HG02973 (cell line): ENCODE results near the gene RFX4.
A peak's percentile ranks its signal among the peaks of the same experiment; 100 is the strongest.

Experiments
- ATAC-seq: cut with Tn5 transposase; IDR thresholded peaks from one replicate; pipeline ENCODE4 v1.9.1; 2021; ENCODE audit warnings: moderate library complexity; ENCODE audit not compliant: unreplicated experiment

RFX4 gene

DNA sequence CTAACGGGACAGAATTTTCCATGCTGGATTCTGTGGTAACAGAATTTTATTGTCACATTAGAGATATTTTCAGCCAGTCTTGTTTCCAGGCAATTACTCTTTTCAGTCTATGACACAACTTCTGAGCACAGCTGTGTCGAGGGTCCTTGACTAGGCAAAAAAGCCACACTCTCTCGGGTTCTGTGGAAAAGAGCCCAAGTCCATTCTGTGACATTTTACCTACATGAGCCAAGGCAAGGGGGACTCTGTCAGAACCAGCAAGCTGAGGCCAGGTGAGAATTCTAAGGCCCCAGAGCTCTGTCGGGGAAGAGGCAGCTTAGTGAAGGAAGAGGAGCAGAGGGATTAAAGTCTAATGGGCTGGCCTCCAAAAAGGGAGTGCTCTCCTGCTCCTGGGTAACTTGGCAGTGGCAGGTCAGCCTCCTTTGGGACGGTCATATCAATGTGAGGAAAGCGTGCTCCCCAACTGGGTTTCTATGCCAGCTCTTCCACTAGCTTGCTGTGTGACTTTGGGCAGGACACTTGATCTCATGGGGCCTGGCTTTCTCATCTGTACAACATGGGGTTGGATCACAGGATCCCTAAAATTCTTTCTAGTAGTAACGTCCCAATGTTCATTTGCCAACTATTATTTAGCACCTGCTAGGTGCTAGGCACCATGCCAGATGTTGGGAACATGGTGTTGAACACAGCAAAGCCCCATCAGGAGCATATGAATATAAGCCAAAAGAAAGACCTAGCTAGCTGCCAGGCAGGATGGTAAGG, 175.7 kb downstream of the RFX4 start:
- ATAC-seq: no peak

DNA sequence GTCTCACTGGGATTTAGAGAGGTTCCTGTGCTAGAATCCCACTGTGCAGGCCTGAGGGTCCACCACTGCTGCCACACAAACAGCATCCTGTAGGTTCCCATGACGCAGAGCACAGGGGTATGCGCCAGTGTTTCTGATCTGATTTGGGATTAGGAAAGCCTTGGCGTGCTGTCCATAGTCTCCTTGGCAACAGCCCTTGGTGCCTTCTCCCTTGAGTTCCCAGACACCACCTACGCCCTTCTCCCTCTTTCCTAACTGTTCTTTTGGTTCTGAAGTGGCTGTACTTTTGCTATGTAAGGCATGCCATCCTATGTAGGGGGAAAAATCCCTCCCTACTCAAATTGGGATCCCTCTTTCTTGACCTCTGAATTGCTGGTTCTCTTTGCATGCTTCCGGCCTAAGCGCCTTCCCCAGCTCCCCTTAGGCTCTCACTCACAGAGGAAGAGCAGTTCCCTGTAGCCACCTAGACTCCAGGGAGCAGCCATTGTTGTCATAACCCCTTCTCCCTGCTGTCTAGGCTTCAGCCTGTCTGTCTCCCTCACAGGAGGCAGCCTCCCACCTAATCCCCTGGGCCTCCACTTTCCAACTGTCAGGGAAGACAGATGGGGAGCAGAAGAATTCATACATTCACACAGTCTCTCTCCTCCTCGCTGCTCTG, 176.9 kb downstream of the RFX4 start:
- ATAC-seq: peak; percentile 18

DNA sequence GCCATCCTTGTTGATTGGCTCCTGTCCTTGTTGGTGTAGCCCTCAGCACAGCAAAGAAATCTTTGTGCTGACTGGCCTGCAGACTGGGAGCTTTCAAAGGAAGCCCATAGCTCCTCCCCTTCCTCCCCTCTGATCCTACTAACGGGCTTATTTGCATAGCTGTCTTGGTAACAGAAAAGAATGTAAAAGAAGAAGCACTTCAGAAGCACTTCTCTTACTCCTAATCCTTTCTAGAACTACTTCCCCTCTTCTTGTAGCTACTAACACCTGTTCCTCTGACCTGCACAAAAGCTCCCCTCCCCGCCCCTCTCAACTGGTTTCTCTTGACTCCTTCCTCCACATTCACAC, 177.4 kb downstream of the RFX4 start:
- ATAC-seq: peak; percentile 99

DNA sequence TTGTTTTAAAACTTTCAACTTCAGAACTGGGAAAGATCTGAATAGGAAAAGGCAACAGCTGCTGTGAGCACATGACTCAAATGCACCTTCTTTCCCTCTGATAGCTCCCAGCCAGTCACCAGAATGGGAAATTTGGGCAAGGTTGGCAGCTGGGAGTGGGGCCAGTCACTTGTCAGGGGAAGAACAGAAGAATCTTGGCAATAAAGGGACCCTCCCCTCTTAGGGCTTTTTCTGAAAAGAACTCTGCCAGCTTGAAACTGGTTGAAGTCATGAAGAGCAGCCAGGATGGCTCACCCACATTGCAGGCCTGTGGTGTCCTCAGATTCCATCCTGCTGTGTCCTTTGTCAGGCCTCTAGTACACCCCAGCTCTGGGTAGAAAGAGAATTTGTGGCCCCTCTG, 181.4 kb downstream of the RFX4 start:
- ATAC-seq: no peak

DNA sequence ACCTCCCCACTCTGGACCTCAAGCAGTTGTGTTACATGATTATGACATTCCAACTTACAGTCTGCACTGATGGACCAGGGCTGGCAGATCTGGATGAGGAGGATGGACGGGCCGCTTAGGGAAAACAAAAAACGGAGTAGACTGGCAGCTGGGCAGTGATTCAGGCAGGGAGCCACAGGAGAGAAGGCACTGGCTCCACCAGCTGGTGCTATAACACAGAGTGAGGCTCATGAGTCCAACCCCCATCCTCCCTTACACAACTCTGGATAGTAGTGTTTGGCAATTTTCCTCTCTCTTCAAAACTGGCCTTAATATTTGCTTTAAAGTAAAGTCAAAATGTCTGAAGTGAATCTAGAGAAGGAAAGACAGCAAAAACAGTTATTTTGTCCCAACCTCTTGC, 181.9 kb downstream of the RFX4 start:
- ATAC-seq: no peak

GRCh38 chr12:106766393-106766826, 183.6 kb downstream of the RFX4 start:
- no peak for ATAC-seq

DNA sequence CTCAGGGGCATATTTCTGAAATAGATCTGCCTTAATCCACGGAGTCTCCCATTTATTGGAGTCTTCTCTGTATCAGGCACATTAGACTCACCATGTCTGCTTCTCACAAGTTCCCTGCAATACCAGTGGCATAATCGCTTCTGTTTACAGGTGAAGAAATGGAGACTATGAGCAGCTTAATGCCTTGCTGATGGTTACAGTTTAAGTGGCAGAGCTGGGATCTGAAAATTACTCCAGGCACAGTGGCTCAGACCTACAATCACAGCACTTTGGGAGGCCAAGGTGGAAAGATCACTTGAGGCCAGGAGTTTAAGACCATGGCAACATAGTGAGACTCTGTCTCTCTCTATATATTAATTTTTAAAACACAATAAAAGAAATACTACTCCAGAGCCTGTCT, 184.4 kb downstream of the RFX4 start:
- no peak for ATAC-seq

DNA sequence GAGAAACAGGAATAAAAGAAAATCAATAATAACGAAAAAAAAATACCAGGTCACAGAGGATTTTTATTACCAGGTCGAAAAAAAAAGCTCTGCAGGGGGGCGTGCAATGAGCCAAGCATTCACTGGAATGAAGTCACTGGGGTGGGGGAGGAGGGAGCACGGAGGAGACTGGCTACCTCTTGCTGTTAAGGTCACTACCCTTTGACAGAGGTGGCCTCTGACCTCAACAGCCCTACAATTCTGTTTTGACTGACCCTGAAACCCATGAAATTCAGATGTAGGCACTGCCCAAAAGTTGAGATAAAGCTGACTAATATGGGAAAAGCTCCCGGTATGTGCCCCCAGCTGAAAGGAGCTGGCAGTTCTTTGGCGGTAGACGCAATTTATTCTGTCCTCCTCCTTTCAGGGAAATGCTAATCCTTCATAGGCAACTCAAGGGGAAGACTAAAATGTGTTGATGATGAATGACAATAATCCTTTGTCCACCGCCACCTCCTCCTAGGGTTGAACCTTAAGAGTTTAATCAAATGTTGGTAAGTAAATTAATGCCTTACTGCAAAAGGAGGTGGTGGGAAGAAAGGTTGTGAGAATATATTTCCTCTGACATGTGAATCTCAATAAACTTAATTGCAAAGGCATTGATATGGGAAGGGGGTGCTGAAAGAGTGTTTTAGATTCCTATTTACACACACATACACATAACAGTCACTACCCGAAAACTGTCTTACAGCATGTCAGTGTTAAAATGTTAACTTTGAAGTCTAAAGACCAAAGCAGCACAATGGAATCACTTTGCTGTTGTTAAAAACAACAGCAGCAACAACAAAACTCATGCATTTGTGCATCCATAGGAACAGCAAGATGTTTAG, 185.4 kb downstream of the RFX4 start:
- ATAC-seq: no peak

GRCh38 chr12:106769078-106769477, 186.3 kb downstream of the RFX4 start:
- no peak for ATAC-seq

DNA sequence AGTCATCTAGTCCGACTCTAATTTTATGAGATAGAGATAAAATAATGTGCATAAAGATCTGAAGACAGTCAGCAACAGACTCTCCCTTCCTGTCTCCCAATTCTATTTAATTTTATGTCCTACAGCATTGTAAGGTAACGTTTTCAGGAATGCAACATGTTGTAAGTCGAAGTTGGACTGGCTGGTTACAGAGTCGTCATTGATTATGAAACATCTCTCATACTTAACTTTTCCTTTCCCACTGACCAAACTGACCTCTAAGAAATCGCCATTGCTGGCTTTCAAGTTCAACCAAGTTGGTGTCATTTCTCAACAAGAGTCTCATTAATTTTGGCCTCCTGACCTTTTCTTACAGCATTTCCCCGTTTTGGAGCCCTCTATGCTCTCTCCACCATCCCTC, 186.7 kb downstream of the RFX4 start:
- ATAC-seq: no peak

DNA sequence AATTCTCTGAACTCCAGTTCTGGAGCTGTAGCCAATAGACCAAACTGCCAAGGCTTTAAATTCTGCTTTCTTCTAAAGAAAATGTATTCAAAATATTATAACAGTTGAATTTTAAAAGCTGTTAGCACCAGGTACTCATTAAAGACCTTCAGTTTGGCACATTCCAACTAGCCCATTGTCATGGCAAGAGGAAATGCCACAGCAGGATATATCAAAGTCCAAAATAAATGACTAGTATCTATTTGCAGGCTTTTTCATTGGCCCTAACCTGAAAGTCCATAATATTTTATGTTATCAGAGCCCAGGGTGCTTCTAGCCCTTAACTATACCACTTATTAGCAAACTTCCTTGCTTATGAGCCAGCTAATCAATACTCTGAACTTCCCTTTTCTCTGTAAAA, 188.6 kb downstream of the RFX4 start:
- no peak for ATAC-seq

DNA sequence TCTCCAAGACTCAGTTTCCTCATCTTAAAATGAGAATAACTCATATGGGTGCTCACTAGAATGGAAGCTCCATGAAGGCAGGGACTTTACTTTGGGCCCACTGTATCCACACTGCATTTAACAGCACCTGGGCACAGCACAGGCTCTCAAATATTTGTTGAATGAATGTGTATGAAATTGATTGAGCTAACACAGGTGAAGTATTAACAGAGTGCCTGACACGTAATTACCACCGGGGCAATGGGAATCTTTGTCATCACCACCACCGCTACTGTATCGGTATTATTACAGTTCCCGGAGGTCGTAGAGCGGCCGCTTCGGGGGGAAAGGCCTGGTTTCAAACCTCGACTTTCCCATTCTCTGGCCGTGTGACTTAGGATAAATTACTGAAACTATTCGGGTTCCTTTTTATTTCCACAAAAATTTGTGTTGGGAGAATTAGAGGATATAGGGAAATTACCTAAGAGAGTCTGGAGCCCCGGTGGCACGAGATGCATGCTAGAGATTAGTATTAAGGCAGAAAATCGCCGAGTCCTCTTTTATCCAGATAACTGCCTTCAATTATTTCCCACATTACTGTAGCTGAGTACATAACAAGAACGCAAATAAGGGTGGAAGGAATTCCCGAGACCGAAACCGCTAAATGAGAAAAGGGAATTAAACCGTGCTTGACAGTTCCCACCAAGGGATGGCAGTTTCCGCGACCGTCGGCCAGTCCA, 190.6 kb downstream of the RFX4 start:
- peak; percentile 1 for ATAC-seq

- ATAC-seq: peak; percentile 82
Measured at GRCh38 chr12:106774005-106774807, 191.4 kb downstream of the RFX4 start, which contains the start of gene RIC8B. Gene RIC8B (plus strand): TSS chr12:106774682. CDS start chr12:106774746, 64 bp downstream.

DNA sequence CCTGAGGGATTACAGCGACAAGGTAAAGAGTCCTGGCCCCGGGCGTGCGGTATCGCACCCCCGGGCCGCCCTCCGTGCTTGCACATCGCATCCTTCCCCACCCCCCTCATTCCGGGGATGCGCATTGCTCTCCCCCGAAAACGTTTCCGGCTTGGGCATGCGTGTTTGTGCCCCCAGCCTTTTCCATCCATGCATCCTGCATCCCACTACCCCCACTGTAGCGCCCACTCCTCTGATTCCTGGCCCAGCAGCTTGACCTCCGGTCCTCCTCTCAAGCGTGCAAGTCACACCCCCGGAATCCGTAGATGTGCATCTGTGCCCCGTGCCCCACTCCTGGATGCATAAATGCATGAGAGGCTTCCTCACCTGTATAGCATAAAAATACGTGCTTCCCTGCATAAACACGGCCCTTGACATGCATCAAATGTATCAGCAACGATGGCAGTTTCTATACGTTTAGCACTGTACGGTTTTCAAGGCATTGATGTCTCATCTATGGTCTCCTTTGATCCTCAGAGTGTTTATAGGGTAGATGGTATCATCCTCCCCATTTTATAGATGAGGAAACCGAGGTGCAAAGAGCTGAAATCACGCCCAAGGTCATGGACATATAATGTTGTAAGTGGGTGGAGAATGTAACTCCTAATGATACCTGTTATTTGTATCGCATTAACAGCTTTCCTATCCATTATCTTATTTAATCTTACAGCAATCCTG, 192.2 kb downstream of the RFX4 start:
- peak; percentile 5 for ATAC-seq

DNA sequence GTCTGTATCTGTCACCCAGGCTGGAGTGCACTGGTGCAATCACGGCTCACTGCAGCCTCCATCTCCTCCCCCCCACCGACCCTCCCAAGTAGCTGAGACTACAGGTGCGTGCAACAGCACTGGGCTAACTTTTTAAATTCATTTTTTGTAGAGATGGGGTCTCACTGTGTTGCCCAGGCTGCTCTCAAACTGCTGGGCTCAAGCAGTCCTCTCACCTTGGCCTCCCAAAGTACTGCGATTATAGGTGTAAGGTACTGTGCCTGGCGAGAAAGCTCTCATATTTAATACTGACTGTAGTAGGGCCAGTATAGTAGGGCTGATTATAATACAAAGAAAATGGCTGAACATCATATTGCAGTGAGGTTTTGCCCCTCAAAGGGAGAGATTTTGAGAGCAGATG, 194.1 kb downstream of the RFX4 start:
- ATAC-seq: no peak

DNA sequence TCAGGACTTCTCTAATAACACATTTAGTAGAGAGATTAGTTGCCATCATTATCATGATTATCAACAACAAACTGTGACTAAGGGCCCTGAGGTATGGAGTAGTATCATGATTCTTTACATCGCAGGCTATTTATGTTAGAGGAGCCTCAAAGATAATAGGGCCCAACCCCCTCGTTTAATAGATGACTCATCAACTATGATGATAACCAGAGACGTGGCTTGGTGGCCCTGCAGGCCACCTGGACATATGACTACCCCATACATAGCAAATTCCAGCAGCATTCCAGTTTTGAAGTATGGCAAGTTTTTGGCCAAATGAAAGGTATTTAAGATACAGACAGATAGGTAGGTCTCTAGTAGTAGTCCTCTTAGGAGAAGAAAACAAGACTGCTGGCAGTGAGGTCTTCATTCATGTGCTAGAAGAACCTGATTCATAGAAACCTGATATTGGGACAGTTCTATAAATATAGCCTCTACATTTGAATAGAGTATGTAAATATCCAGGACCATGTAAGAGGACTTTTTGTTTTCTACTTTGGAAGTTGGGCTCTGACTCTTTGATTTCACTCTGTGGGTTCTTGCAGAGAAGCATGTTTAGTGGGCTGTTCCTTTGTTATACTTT, 197.3 kb downstream of the RFX4 start:
- no peak for ATAC-seq

DNA sequence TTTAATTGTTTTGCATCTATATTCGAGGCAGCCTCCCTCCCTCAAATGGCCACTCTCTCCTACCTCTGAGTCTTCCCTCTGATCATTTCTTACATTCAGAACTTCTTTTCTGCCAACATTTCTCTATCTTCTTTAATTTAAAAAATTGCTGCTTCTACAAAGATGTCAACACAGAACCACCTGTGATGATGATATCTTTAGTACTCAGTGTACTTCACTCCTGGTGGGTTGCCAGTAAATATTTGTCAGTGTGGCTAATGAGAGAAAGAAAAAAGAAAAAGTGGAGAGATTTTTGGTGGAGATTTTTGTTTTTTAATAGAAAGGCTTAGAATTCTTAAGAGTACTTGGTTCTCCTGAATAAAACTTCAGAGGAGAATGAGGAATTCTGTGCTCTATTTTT, 199.8 kb downstream of the RFX4 start:
- ATAC-seq: no peak

GRCh38 chr12:106783515-106783914, 200.7 kb downstream of the RFX4 start:
- ATAC-seq: no peak

DNA sequence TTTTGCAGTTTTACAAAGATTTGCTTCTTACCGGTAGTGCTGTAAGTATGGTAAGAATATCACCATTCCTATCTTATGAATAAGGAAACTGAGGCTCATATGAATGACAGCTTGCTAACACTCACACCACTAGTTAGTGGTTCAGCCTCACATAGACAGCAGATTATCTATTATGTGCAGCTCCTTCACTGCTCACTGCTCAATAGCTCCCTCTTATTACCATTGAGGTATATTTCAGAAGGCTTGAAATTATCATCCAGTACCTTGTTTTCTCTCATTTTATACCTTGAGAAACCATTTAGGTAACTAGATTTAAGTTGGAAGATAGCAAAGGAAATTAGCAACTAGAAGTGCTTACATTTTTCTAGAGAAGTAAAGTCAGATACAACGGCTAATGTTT, 207.2 kb downstream of the RFX4 start:
- ATAC-seq: no peak
